LNCaP clone FGC (cell line): ENCODE data around the gene ATRAID.

Experiments
- DNase-seq: peaks from one replicate; pipeline ENCODE4 v3.0.0-alpha.2; 2011; ENCODE audit warnings: low read depth
- H3K4me3 ChIP-seq: 2 replicates; pipeline ENCODE4 v1.5.1; 2011; ENCODE audit warnings: mild to moderate bottlenecking, low read depth, low read length, control low read depth
- CTCF ChIP-seq: IDR thresholded peaks from 2 replicates; pipeline ENCODE4 v1.5.1; 2012; ENCODE audit warnings: mild to moderate bottlenecking; ENCODE audit not compliant: control insufficient read depth, insufficient read depth; ENCODE audit errors: extremely low read depth

Gene ATRAID

GRCh38 chr2:27211943-27212625, at the start of gene ATRAID, which contains the start of gene SLC5A6:
TSS of gene ATRAID (plus strand) at chr2:27212041. CDS start at chr2:27212369, 328 bp downstream.
TSS of gene SLC5A6 (minus strand) at chr2:27212268. CDS start at chr2:27207650, 4,618 bp downstream.
- peak; percentile 39 for DNase-seq

GRCh38 chr2:27162151-27163121, 49.4 kb upstream of the ATRAID start:
- no peak overlapping the region for H3K4me3 ChIP-seq
- DNase-seq, result no peak
- no peak for TF ChIP-seq CTCF

More at GRCh38 chr2:27211943-27212625, at the start of gene ATRAID, which contains the start of gene SLC5A6:
- no peak for TF ChIP-seq CTCF
- peak within 1 kb of the TSS; percentile 82 for H3K4me3 ChIP-seq

GRCh38 chr2:27164960-27165763, 46.7 kb upstream of the ATRAID start:
- TF ChIP-seq CTCF, result no peak
- no peak overlapping the region for H3K4me3 ChIP-seq
- no peak for DNase-seq

GRCh38 chr2:27170581-27171337, 41.1 kb upstream of the ATRAID start:
- TF ChIP-seq CTCF, result no peak
- no peak for DNase-seq
- H3K4me3 ChIP-seq, result no peak overlapping the region

GRCh38 chr2:27171351-27171848, 40.4 kb upstream of the ATRAID start:
- DNase-seq, result no peak
- TF ChIP-seq CTCF, result no peak
- no peak overlapping the region for H3K4me3 ChIP-seq
